ENCODE results near the gene TUT7. TPM values are rescaled to one million over a fixed set of nuclear protein-coding genes. Genes with fewer than 3 reads are reported as not detected.

The TUT7 gene
- total RNA-seq, 8 experiments from 2014 or later, result 14.3 to 33.6 (median 21.7) TPM

- ATAC-seq (replicated peaks in 6 of 8), result no peak
- Histone ChIP-seq H3K4me1 (replicated peaks in 1 of 2) (peaks cover 20 to 42% of the 10 kb centered on the region in 2 donors), H3K4me3 (no peak overlapping the region), H3K27ac (no peak overlapping the region)
- 67 to 100% (median 91%) methylated on average over 1 to 2 of the region's 2 CpGs; no CpG with 5 or more reads in 2 of the 10 experiments for WGBS, 10 experiments
- in situ Hi-C loops (cut with MboI; ENCODE audit: low pct_unique_long_range_greater_than_20kb in 2 of 9, low sequenced_read_pairs in 9 of 9, unreplicated experiment in 9 of 9), result no loop called here
Measured at GRCh38 chr9:86285261-86285660, 68.9 kb downstream of the TUT7 start.

GRCh38 chr9:86282979-86283535 is 71.2 kb downstream of the TUT7 start:
- peak overlapping the region; percentile 90 to 95 for H3K27ac ChIP-seq
- 0 to 100% (median 40%) methylated on average over 1 to 9 of the region's 12 CpGs; no CpG with 5 or more reads in 1 of the 10 experiments for WGBS, 10 experiments

DNA sequence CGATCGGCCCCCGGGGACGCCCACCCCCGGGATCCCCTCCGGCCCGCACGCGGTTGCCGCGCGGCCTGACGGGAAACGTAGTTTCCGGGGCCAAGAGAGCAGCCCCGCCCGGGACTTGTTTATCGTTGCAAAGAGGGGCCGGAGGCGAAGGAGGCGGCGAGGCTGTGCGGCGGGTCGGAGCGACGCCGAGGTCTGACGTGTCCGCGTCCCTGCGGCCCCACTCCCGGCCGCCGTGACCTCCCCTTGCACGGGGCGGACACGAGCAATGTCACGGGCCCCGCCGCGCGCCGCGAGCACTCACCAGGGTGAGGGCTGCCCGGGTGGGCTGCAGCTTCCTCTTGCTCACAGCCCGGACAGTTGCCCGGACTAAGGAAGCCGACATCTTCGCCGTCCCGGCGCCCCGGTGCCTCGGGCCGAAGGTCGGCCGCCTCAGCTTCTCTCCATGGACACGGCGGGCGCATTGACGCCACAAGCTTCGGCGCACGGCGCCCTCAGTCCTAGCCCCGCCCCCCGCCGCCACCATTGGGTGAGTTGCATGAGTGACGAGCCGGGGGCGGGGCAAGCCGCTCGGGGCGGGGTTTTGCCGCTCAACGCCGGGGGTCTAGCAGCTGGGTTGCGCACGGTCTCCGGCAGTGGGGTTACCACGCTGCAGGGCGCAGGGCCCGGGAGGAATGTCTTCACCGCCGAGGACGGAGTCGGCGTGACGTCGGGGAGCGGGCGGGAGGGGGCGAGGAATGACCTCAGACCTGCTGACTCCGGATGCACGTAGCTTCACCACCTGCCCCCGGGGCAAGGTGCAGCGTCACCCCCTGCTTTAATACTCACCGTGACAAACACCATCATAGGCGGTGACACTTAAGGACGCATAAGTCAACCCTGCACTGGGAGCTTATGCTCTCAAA is 71.9 kb downstream of the TUT7 start, which contains the start of gene ISCA1:
Gene ISCA1 (minus strand): TSS at position 462 of the 902 bp plus-strand sequence. CDS start 80 bp downstream, at position 382.
- Histone ChIP-seq H3K4me1 (replicated peaks in 1 of 2) (peaks cover 27 to 36% of the 10 kb centered on the region in 2 donors), H3K27ac (peak within 1 kb of the TSS; percentile 95 to 97), H3K4me3 (peak within 1 kb of the TSS; percentile 77 to 92 (median 85))
- 0% methylated on average over 1 to 7 of the region's 101 CpGs; no CpG with 5 or more reads in 7 of the 10 experiments for WGBS, 10 experiments
- peak; percentile 71 to 90 (median 88) for ATAC-seq (replicated peaks in 6 of 8)
- in situ Hi-C loops (cut with MboI; ENCODE audit: low pct_unique_long_range_greater_than_20kb in 2 of 9, low sequenced_read_pairs in 9 of 9, unreplicated experiment in 9 of 9), result no loop called here

More at GRCh38 chr9:86282979-86283535, 71.2 kb downstream of the TUT7 start:
- peak in 4 of 8 experiments; percentile 27 to 61 (median 49) for ATAC-seq (replicated peaks in 6 of 8)
- Histone ChIP-seq H3K4me1 (replicated peaks in 1 of 2) (peaks cover 27 to 43% of the 10 kb centered on the region in 2 donors), H3K4me3 (peak overlapping the region; percentile 77 to 92 (median 85))
- in situ Hi-C loops (cut with MboI; ENCODE audit: low pct_unique_long_range_greater_than_20kb in 2 of 9, low sequenced_read_pairs in 9 of 9, unreplicated experiment in 9 of 9), result no loop called here

DNA sequence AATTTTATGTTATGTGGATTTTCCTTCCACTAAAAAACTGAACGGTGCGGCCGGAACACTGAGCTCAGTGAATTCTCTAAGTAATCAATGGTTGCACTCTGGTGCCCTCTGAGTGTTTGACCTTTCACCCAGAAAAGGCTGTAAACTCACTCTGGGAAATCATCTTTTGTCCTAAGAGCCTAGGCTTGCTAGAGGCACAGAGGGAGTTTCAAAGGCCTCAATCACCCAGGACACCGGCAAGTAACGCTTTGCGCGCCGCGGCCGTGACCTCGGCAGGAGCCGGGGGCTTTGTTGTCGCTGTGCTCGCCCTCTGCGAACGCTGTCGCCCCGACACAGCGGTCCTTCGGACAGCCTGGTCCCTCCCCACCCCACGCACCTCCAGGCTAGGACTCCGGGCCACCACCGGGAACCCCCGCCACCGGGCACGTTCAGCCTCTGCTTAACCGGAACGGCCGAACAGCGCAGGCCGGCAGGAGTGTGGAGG is 72.6 kb downstream of the TUT7 start:
- peak in 2 of 8 experiments; percentile 3 to 6 for ATAC-seq (replicated peaks in 6 of 8)
- H3K27ac ChIP-seq, result peak overlapping the region; percentile 95 to 97

DNA sequence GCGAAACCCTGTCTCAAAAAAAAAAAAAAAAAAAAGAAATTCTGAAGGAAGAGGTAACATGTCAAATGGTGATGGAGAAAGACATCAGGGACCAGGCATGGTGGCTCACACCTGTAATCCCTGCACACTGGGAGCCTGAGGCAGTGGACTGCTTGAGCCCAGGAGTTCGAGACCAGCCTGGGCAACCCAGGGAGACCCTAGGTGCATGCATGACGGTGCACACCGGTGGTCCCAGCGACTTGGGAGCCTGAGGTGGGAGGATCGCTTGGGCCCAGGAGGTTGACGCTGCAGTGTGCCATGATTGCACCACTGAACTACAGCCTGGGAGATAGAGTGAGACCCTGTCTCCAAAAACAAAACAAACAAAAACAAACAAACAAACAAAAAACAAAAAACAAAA is 73.6 kb downstream of the TUT7 start:
- ATAC-seq (replicated peaks in 6 of 8), result no peak
- 83 to 100% (median 96%) methylated on average over 1 to 7 of the region's 7 CpGs; no CpG with 5 or more reads in 2 of the 10 experiments for WGBS, 10 experiments
- Histone ChIP-seq H3K4me3 (peak overlapping the region in 4 of 5 donors; percentile 77 to 92 (median 84)), H3K27ac (no peak overlapping the region), H3K4me1 (replicated peaks in 1 of 2) (peaks cover 20 to 25% of the 10 kb centered on the region in 2 donors)
- in situ Hi-C loops (cut with MboI; ENCODE audit: low pct_unique_long_range_greater_than_20kb in 2 of 9, low sequenced_read_pairs in 9 of 9, unreplicated experiment in 9 of 9), result no loop called here

More for the DNA sequence above, 72.6 kb downstream of the TUT7 start:
- H3K4me1 ChIP-seq (replicated peaks in 1 of 2), result peaks cover 23 to 29% of the 10 kb centered on the region in 2 donors
- H3K4me3 ChIP-seq, result peak overlapping the region; percentile 77 to 92 (median 85)
- in situ Hi-C loops (cut with MboI; ENCODE audit: low pct_unique_long_range_greater_than_20kb in 2 of 9, low sequenced_read_pairs in 9 of 9, unreplicated experiment in 9 of 9), result no loop called here
- 0% methylated on average over 3 to 20 of the region's 31 CpGs; no CpG with 5 or more reads in 4 of the 10 experiments for WGBS, 10 experiments

DNA sequence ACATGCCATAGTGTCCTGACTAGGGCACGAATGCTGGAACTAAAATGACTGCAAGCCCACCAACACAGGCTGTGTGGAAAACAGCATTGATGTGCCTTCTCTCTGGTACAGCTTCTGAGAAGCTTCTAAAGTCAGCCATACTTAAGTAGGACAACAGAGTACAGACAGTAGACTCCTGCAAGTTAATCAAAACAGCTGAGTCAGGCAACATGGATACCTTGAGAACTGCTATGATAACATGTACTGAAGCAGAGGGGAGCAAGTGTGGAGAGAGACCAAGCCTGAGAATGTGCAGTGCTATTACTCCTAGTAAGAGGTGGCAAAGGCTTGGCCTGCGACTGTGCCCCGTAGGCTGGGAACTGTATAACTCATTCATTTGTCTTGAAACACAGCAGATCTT is 74.4 kb downstream of the TUT7 start:
- H3K4me3 ChIP-seq, result no peak overlapping the region
- H3K4me1 ChIP-seq (replicated peaks in 1 of 2), result peaks cover 20 to 25% of the 10 kb centered on the region in 2 donors
- in situ Hi-C loops (cut with MboI; ENCODE audit: low pct_unique_long_range_greater_than_20kb in 2 of 9, low sequenced_read_pairs in 9 of 9, unreplicated experiment in 9 of 9), result no loop called here
- no peak for ATAC-seq (replicated peaks in 6 of 8)
- no peak overlapping the region for H3K27ac ChIP-seq
- 83 to 100% (median 96%) methylated on average over 1 to 2 of the region's 3 CpGs; no CpG with 5 or more reads in 4 of the 10 experiments for WGBS, 10 experiments

DNA sequence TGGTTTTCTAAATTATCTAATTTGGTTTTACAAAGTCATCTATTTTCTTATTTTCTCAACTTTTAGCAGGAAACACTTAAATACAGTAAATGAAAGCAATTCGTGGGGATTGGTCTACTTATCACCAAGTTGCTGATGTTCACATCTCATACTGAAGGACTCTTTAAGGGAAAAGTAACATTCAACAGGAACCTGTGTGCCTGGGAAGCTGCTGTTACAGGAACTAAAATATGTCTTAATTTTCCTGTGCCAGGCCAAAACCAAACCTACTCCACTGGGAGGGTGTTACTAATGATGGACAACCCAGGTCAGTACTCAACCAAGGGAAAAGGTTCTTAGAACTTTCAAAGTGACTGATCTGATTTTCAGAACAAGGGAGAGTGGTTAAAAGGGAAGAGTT is 77.1 kb downstream of the TUT7 start:
- Histone ChIP-seq H3K4me1 (replicated peaks in 1 of 2) (peaks cover 14 to 20% of the 10 kb centered on the region in 2 donors), H3K4me3 (no peak overlapping the region), H3K27ac (no peak overlapping the region)
- ATAC-seq (replicated peaks in 6 of 8), result no peak
- in situ Hi-C loops (cut with MboI; ENCODE audit: low pct_unique_long_range_greater_than_20kb in 2 of 9, low sequenced_read_pairs in 9 of 9, unreplicated experiment in 9 of 9), result no loop called here
- 33 to 92% (median 75%) methylated on average over 1 of the region's 1 CpG; no CpG with 5 or more reads in 3 of the 10 experiments for WGBS, 10 experiments

DNA sequence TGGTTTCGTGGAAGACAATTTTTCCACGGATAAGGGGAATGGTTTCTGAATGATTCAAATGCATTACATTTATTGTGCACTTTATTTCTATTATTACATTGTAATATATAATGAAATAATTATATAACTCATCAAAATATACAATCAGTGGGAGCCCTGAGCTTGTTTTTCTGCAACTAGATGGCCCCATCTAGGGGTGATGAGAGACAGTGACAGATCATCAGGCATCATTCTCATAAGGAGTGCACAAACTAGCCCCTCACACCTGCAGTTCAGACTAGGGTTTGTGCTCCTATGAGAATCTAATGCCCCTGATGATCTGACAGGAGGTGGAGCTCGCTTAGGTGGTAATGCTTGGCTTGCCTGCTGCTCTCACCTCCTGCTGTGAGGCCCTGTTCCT is 78.2 kb downstream of the TUT7 start:
- in situ Hi-C loops (cut with MboI; ENCODE audit: low pct_unique_long_range_greater_than_20kb in 2 of 9, low sequenced_read_pairs in 9 of 9, unreplicated experiment in 9 of 9), result no loop called here
- Histone ChIP-seq H3K4me3 (no peak overlapping the region), H3K27ac (no peak overlapping the region), H3K4me1 (replicated peaks in 1 of 2) (peaks cover 13 to 19% of the 10 kb centered on the region in 2 donors)
- WGBS, 10 experiments, result 58 to 100% (median 96%) methylated on average over 1 to 3 of the region's 3 CpGs; no CpG with 5 or more reads in 2 of the 10 experiments
- peak in 5 of 8 experiments; percentile 7 to 35 (median 22) for ATAC-seq (replicated peaks in 6 of 8)

GRCh38 chr9:86274821-86275643 is 79.2 kb downstream of the TUT7 start:
- Histone ChIP-seq H3K4me3 (no peak overlapping the region), H3K27ac (no peak overlapping the region), H3K4me1 (replicated peaks in 1 of 2) (peaks cover 4 to 9% of the 10 kb centered on the region in 2 donors)
- 0 to 100% (median 79%) methylated on average over 1 to 7 of the region's 7 CpGs; no CpG with 5 or more reads in 2 of the 10 experiments for WGBS, 10 experiments
- in situ Hi-C loops (cut with MboI; ENCODE audit: low pct_unique_long_range_greater_than_20kb in 2 of 9, low sequenced_read_pairs in 9 of 9, unreplicated experiment in 9 of 9), result no loop called here
- ATAC-seq (replicated peaks in 6 of 8), result no peak

GRCh38 chr9:86272221-86272620 is 82.0 kb downstream of the TUT7 start:
- in situ Hi-C loops (cut with MboI; ENCODE audit: low pct_unique_long_range_greater_than_20kb in 2 of 9, low sequenced_read_pairs in 9 of 9, unreplicated experiment in 9 of 9), result no loop called here
- no peak for ATAC-seq (replicated peaks in 6 of 8)
- Histone ChIP-seq H3K27ac (no peak overlapping the region), H3K4me1 (replicated peaks in 1 of 2) (no peaks in the 10 kb centered on the region), H3K4me3 (no peak overlapping the region)
- WGBS, 10 experiments, result 92 to 100% (median 100%) methylated on average over 1 to 4 of the region's 4 CpGs; no CpG with 5 or more reads in 4 of the 10 experiments

GRCh38 chr9:86263876-86264275 is 90.3 kb downstream of the TUT7 start:
- no peak for ATAC-seq (replicated peaks in 6 of 8)
- 43 to 100% (median 100%) methylated on average over 1 to 5 of the region's 6 CpGs; no CpG with 5 or more reads in 3 of the 10 experiments for WGBS, 10 experiments
- Histone ChIP-seq H3K4me3 (no peak overlapping the region), H3K4me1 (replicated peaks in 1 of 2) (peaks cover 0 to 12% of the 10 kb centered on the region in 2 donors), H3K27ac (no peak overlapping the region)
- in situ Hi-C loops (cut with MboI; ENCODE audit: low pct_unique_long_range_greater_than_20kb in 2 of 9, low sequenced_read_pairs in 9 of 9, unreplicated experiment in 9 of 9), result no loop called here

DNA sequence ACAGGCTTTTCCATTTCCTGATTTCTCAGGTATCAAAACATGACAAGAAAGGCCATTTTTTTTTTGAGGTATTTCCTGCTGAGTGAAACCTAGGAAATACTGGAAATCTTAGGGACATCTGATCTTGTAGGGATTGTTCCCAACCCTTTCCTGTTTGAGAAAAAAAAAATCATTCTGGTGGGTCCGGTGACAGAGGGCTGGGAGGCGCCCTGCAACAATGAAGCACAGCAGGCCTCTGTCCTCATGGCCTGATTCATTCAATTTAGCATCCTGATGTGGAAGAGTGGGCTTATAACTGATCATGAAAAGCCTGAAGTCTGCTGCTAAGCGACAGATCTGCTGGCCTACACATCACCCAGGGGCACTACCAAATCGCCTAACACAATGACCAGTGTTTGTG is 91.7 kb downstream of the TUT7 start:
- ATAC-seq (replicated peaks in 6 of 8), result peak in 3 of 8 experiments; percentile 6 to 47 (median 12)
- no peak overlapping the region for H3K4me3 ChIP-seq
- 36 to 80% (median 51%) methylated on average over 1 to 3 of the region's 4 CpGs; no CpG with 5 or more reads in 6 of the 10 experiments for WGBS, 10 experiments
- H3K4me1 ChIP-seq (replicated peaks in 1 of 2), result peaks cover under 1 to 16% of the 10 kb centered on the region in 2 donors
- in situ Hi-C loops (cut with MboI; ENCODE audit: low pct_unique_long_range_greater_than_20kb in 2 of 9, low sequenced_read_pairs in 9 of 9, unreplicated experiment in 9 of 9), result no loop called here
- no peak overlapping the region for H3K27ac ChIP-seq

Measured in motor neuron (in vitro differentiated cells).